ENCODE results near the gene OR2L13. TPM values are rescaled to one million over a fixed set of nuclear protein-coding genes. Genes with fewer than 3 reads are reported as not detected.

The OR2L13 gene
- total RNA-seq, 1 donor from 2014 or later, result not detected

DNA sequence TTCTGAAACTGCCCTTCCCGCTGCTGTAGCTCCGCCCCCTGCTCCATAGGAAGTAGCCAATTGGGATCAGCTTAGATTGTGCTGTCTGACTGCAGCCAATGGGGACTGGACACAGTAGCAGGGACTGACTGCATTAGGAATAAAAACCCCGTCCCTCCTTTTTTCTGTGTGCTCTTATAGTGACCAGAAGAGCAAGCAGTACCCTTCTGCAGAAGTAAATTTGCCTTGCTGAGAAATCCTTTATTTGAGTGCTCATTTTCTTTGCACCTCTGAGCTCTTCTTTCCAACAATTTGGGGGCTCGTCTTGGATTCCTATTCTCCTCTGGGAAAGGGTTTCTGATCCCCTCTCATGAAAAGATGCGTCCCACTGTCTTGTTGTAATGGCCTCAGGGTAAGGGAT is 16.2 kb downstream of the OR2L13 start:
- Mint-ChIP-seq H3K4me1 (no peaks in the 10 kb centered on the region), H3K27me3 (ENCODE audit: low read depth) (no peaks in the 10 kb centered on the region), H3K36me3 (ENCODE audit: low read depth) (peaks cover 10% of the 10 kb centered on the region), H3K27ac (ENCODE audit: unreplicated experiment) (no peak overlapping the region), H3K4me3 (no peak overlapping the region), H3K9me3 (peaks cover 30% of the 10 kb centered on the region)
- DNase-seq (ENCODE audit: low read depth, low spot score), result no peak
- TF ChIP-seq, protein P1, sequence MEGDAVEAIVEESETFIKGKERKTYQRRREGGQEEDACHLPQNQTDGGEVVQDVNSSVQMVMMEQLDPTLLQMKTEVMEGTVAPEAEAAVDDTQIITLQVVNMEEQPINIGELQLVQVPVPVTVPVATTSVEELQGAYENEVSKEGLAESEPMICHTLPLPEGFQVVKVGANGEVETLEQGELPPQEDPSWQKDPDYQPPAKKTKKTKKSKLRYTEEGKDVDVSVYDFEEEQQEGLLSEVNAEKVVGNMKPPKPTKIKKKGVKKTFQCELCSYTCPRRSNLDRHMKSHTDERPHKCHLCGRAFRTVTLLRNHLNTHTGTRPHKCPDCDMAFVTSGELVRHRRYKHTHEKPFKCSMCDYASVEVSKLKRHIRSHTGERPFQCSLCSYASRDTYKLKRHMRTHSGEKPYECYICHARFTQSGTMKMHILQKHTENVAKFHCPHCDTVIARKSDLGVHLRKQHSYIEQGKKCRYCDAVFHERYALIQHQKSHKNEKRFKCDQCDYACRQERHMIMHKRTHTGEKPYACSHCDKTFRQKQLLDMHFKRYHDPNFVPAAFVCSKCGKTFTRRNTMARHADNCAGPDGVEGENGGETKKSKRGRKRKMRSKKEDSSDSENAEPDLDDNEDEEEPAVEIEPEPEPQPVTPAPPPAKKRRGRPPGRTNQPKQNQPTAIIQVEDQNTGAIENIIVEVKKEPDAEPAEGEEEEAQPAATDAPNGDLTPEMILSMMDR (conservative IDR thresholded peaks at IDR 0.05), result no peak

DNA sequence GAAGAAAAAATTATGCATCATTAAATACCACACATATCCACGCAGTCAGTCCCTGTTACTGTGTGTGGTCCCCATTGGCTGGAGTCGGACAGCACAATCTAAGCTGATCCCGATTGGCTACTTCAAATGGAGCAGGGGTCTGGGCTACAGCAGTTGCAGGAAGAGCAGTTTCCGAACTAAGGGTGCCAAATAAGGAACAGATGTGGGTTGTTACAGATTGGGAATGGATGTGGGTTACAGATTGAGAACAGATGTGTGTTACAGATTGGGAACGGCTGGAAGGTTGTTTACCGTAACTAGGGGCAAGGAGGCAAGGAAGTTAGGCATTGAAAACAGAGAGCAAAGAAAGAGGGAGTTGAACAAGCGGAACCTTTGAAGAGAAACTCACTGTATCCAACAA is 19.9 kb downstream of the OR2L13 start:
- TF ChIP-seq, protein P1 (conservative IDR thresholded peaks at IDR 0.05), result no peak
- Mint-ChIP-seq H3K27ac (ENCODE audit: unreplicated experiment) (no peak overlapping the region), H3K4me1 (no peaks in the 10 kb centered on the region), H3K9me3 (peaks cover 22% of the 10 kb centered on the region), H3K36me3 (ENCODE audit: low read depth) (peaks cover 8% of the 10 kb centered on the region), H3K27me3 (ENCODE audit: low read depth) (no peaks in the 10 kb centered on the region), H3K4me3 (no peak overlapping the region)
- DNase-seq (ENCODE audit: low read depth, low spot score), result no peak

DNA sequence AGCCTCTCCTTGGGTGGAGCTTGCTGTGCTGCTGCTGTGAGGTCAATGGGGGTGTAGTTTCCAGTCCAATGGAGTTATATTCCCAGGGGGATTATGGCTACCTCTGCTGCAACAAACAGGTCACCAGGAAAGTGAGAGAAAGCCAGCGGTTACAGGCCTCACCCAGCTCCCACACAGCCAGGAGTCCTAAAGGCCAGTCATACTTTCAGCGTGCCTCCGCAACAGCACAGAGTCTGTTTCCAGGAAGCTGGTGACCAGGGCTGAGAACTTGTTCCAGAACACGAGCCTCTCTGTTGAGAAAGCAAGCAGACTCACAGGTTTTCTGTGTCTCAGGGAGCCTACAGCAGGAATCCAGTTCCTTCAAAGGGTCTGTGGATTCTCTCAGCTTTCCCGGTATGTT is 32.7 kb downstream of the OR2L13 start:
- no peak for DNase-seq (ENCODE audit: low read depth, low spot score)
- H3K27me3 Mint-ChIP-seq (ENCODE audit: low read depth), result no peaks in the 10 kb centered on the region
- H3K4me3 Mint-ChIP-seq, result no peak overlapping the region
- H3K36me3 Mint-ChIP-seq (ENCODE audit: low read depth), result peaks cover 1% of the 10 kb centered on the region
- no peak overlapping the region for H3K27ac Mint-ChIP-seq (ENCODE audit: unreplicated experiment)
- no peaks in the 10 kb centered on the region for H3K4me1 Mint-ChIP-seq
- TF ChIP-seq, protein P1 (conservative IDR thresholded peaks at IDR 0.05), result no peak
- H3K9me3 Mint-ChIP-seq, result peaks cover 31% of the 10 kb centered on the region

DNA sequence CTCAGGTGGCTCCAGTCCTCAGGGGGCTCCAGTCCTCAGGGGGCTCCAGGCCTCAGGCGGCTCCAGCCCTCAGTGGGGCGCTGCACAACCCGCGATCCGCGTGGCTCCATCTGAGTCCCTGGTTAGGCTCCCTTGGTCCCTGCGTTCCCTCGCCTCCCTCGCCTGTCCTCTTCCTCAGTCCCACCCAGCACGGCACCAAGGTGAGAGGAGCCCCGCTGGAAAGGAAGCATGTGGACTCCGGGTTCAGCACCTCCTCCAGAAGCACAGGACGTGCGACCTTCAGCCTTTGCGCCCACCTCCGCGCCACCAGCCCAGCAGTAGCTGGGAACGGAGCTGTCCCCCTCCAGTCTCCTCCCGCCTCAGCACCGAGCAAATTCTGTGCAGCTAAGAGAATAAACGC is 41.8 kb downstream of the OR2L13 start:
- H3K27ac Mint-ChIP-seq (ENCODE audit: unreplicated experiment), result no peak overlapping the region
- peaks cover 2% of the 10 kb centered on the region for H3K36me3 Mint-ChIP-seq (ENCODE audit: low read depth)
- peaks cover 22% of the 10 kb centered on the region for H3K9me3 Mint-ChIP-seq
- no peaks in the 10 kb centered on the region for H3K4me1 Mint-ChIP-seq
- no peak overlapping the region for H3K4me3 Mint-ChIP-seq
- H3K27me3 Mint-ChIP-seq (ENCODE audit: low read depth), result no peaks in the 10 kb centered on the region
- TF ChIP-seq, protein P1 (conservative IDR thresholded peaks at IDR 0.05), result no peak
- no peak for DNase-seq (ENCODE audit: low read depth, low spot score)

DNA sequence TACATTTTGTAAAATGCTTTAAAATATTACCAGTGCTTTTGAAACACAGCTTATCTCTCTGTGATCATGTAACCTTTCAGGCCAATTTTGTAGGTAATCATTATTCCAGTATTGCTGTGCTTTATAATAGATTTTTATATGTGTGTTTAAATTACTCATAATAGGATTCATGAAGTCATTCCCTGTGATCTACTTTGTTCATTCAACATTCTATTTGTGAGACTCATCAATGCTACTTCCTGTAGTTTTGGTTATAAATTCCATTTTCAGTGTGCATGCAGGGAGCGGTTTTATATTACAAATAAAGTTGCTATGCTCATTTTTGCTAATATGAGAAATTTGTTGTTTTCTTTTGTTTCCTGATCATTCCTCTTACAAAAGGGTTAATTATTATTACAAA is 45.9 kb downstream of the OR2L13 start:
- TF ChIP-seq, protein P1 (conservative IDR thresholded peaks at IDR 0.05), result no peak
- no peak overlapping the region for H3K27ac Mint-ChIP-seq (ENCODE audit: unreplicated experiment)
- H3K4me3 Mint-ChIP-seq, result no peak overlapping the region
- H3K36me3 Mint-ChIP-seq (ENCODE audit: low read depth), result peaks cover 13% of the 10 kb centered on the region
- no peak for DNase-seq (ENCODE audit: low read depth, low spot score)
- H3K4me1 Mint-ChIP-seq, result no peaks in the 10 kb centered on the region
- peaks cover 31% of the 10 kb centered on the region for H3K9me3 Mint-ChIP-seq
- no peaks in the 10 kb centered on the region for H3K27me3 Mint-ChIP-seq (ENCODE audit: low read depth)

DNA sequence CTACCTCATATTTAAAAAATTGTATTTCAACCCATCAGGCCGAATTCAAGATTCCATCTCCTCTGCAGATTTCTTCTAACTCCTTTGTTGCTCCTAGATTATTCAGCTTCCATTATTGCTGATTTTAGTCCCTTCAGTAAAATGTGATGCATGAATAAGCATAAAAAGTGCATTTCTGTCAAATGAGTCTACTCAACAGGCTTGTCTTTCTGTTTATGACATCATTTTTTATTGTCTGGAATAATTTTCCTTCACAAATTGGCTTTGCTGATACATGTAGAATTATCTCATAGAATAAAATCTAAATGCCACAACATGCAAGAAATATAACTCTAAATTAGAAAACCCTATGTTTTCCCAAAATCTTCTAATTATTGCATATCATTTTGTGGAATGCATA is 48.3 kb downstream of the OR2L13 start:
- H3K36me3 Mint-ChIP-seq (ENCODE audit: low read depth), result peaks cover 13% of the 10 kb centered on the region
- H3K4me3 Mint-ChIP-seq, result no peak overlapping the region
- H3K9me3 Mint-ChIP-seq, result peaks cover 40% of the 10 kb centered on the region
- no peaks in the 10 kb centered on the region for H3K4me1 Mint-ChIP-seq
- no peaks in the 10 kb centered on the region for H3K27me3 Mint-ChIP-seq (ENCODE audit: low read depth)
- TF ChIP-seq, protein P1 (conservative IDR thresholded peaks at IDR 0.05), result no peak
- no peak overlapping the region for H3K27ac Mint-ChIP-seq (ENCODE audit: unreplicated experiment)
- no peak for DNase-seq (ENCODE audit: low read depth, low spot score)

Measured in neural crest cell (in vitro differentiated cells).